Glutamatergic neuron (in vitro differentiated cells): ENCODE data around the gene SLIT3. TPM values are rescaled to one million over a fixed set of nuclear protein-coding genes. Genes with fewer than 3 reads are reported as not detected.

ENCODE experiments used
- DNase-seq: peaks from one replicate; pipeline ENCODE4 v3.0.0; 2022
- H3K27ac Mint-ChIP-seq: one replicate; pipeline ENCODE4 v1.8.0; 2020; ENCODE audit warnings: mild to moderate bottlenecking, mixed read lengths, inconsistent platforms; ENCODE audit not compliant: unreplicated experiment
- H3K27me3 Mint-ChIP-seq: one replicate; pipeline ENCODE4 v1.8.0; 2020; ENCODE audit warnings: mild to moderate bottlenecking, moderate library complexity, mixed read lengths, inconsistent platforms; ENCODE audit not compliant: unreplicated experiment
- H3K36me3 Mint-ChIP-seq: one replicate; pipeline ENCODE4 v1.8.0; 2020; ENCODE audit warnings: mild to moderate bottlenecking, mixed read lengths, inconsistent platforms; ENCODE audit not compliant: unreplicated experiment
- H3K4me1 Mint-ChIP-seq: one replicate; pipeline ENCODE4 v1.8.0; 2020; ENCODE audit warnings: mild to moderate bottlenecking, low read depth, mixed read lengths, inconsistent platforms; ENCODE audit not compliant: unreplicated experiment
- H3K4me3 Mint-ChIP-seq: one replicate; pipeline ENCODE4 v1.8.0; 2020; ENCODE audit warnings: mild to moderate bottlenecking, mixed read lengths, inconsistent platforms; ENCODE audit not compliant: unreplicated experiment
- H3K9me3 Mint-ChIP-seq: one replicate; pipeline ENCODE4 v1.8.0; 2020; ENCODE audit warnings: mild to moderate bottlenecking, moderate library complexity, mixed read lengths, inconsistent platforms; ENCODE audit not compliant: unreplicated experiment
- CTCF ChIP-seq: fragments of 200-600 bp; sonication (generic); IDR thresholded peaks from one replicate; pipeline ENCODE4 v1.5.0; 2021; ENCODE audit not compliant: partially characterized antibody, unreplicated experiment
- total RNA-seq: library from RNA; stranded (reverse); fragmentation: NEBNext Ultra II Directional; extraction: Animal tissue kit (Norgen Biotek cat#: 25700); gene quantifications from one replicate; pipeline ENCODE4 v1.2.1, GENCODE V29; 2021; ENCODE audit not compliant: unreplicated experiment

Gene SLIT3
- total RNA-seq, 1 donor from 2014 or later: 11.5 TPM

GRCh38 chr5:168705321-168705720 lies 595.6 kb downstream of the SLIT3 start:
- Mint-ChIP-seq H3K4me1 (peaks cover 6% of the 10 kb centered on the region), H3K27ac (no peak overlapping the region), H3K4me3 (no peak overlapping the region), H3K36me3 (no peaks in the 10 kb centered on the region), H3K9me3 (no peaks in the 10 kb centered on the region), H3K27me3 (peaks cover 2% of the 10 kb centered on the region)
- no peak for DNase-seq
- TF ChIP-seq CTCF: no peak

- peaks cover 3% of the 10 kb centered on the region for H3K4me1 Mint-ChIP-seq
- no peak overlapping the region for H3K27ac Mint-ChIP-seq
- peaks cover 2% of the 10 kb centered on the region for H3K27me3 Mint-ChIP-seq
- H3K36me3 Mint-ChIP-seq: no peaks in the 10 kb centered on the region
- H3K4me3 Mint-ChIP-seq: no peak overlapping the region
- DNase-seq: no peak
- H3K9me3 Mint-ChIP-seq: no peaks in the 10 kb centered on the region
- TF ChIP-seq CTCF: no peak
These were observed 598.4 kb downstream of the SLIT3 start for GRCh38 chr5:168702511-168702910.

- no peak for TF ChIP-seq CTCF
- Mint-ChIP-seq H3K4me3 (no peak overlapping the region), H3K36me3 (no peaks in the 10 kb centered on the region), H3K27me3 (peaks cover 2% of the 10 kb centered on the region), H3K9me3 (no peaks in the 10 kb centered on the region), H3K4me1 (no peaks in the 10 kb centered on the region), H3K27ac (no peak overlapping the region)
- no peak for DNase-seq
These were observed 599.3 kb downstream of the SLIT3 start for GRCh38 chr5:168701641-168702040.

- no peaks in the 10 kb centered on the region for H3K4me1 Mint-ChIP-seq
- H3K4me3 Mint-ChIP-seq: no peak overlapping the region
- no peak for TF ChIP-seq CTCF
- no peaks in the 10 kb centered on the region for H3K27me3 Mint-ChIP-seq
- no peak for DNase-seq
- H3K27ac Mint-ChIP-seq: no peak overlapping the region
- H3K36me3 Mint-ChIP-seq: no peaks in the 10 kb centered on the region
- H3K9me3 Mint-ChIP-seq: no peaks in the 10 kb centered on the region
These were observed 601.9 kb downstream of the SLIT3 start for GRCh38 chr5:168699002-168699401.

GRCh38 chr5:168697034-168697720 lies 603.8 kb downstream of the SLIT3 start:
- Mint-ChIP-seq H3K4me1 (no peaks in the 10 kb centered on the region), H3K9me3 (no peaks in the 10 kb centered on the region), H3K4me3 (no peak overlapping the region), H3K27ac (no peak overlapping the region), H3K27me3 (peaks cover 2% of the 10 kb centered on the region), H3K36me3 (no peaks in the 10 kb centered on the region)
- no peak for DNase-seq
- TF ChIP-seq CTCF: no peak
